HepG2 (cell line): ENCODE results near the gene PIM3. TPM values are rescaled to one million over a fixed set of nuclear protein-coding genes. Genes with fewer than 3 reads are reported as not detected.

ENCODE experiments used
- ATM ChIP-seq: fragments of 450-650 bp; IDR thresholded peaks from 2 replicates; pipeline ENCODE4 v1.7.1; 2017; ENCODE audit warnings: mild to moderate bottlenecking, borderline replicate concordance
- HINFP ChIP-seq: sonication (generic); formaldehyde crosslinking; IDR thresholded peaks from 2 replicates; pipeline ENCODE4 v1.4.0; 2020; ENCODE audit warnings: low read depth, mild to moderate bottlenecking, missing genetic modification reagents
- HNRNPLL ChIP-seq: fragments of 200-400 bp; formaldehyde crosslinking; IDR thresholded peaks from 2 replicates; pipeline ENCODE4 v1.6.1; 2017; ENCODE audit warnings: mild to moderate bottlenecking, low read depth, low read length; ENCODE audit not compliant: poor library complexity, severe bottlenecking
- JDP2 ChIP-seq: sonication (generic); formaldehyde crosslinking; IDR thresholded peaks from 2 replicates; pipeline ENCODE4 v1.8.1; 2022; ENCODE audit warnings: missing genetic modification reagents, borderline replicate concordance
- JUND ChIP-seq: sonication (generic); formaldehyde crosslinking; IDR thresholded peaks from 2 replicates; pipeline ENCODE4 v1.8.0; 2022; ENCODE audit warnings: mild to moderate bottlenecking, missing genetic modification reagents
- KDM1A ChIP-seq: IDR thresholded peaks from 2 replicates; pipeline ENCODE4 v1.6.1; 2016; ENCODE audit warnings: missing compliant biosample characterization
- KLF12 ChIP-seq: sonication (generic); formaldehyde crosslinking; IDR thresholded peaks from 2 replicates; pipeline ENCODE4 v1.4.0; 2020; ENCODE audit warnings: missing genetic modification reagents, borderline replicate concordance
- KLF13 ChIP-seq: sonication (generic); formaldehyde crosslinking; IDR thresholded peaks from 2 replicates; pipeline ENCODE4 v1.4.0; 2020; ENCODE audit warnings: mild to moderate bottlenecking, missing genetic modification reagents
- LCORL ChIP-seq, 2 experiments: fragments of 450-650 bp in 1 of 2; sonication (generic) in 1 of 2; formaldehyde crosslinking in 1 of 2; IDR thresholded peaks; 2 replicates each; pipeline versions ENCODE4 v1.5.0 to v1.6.1; 2017 to 2020; ENCODE audit warnings: antibody characterized with exemption in 1 of 2, missing genetic modification reagents in 1 of 2
- MED1 ChIP-seq: sonication (generic); formaldehyde crosslinking; IDR thresholded peaks from 2 replicates; pipeline ENCODE4 v1.4.0; 2020; ENCODE audit warnings: missing genetic modification reagents
- MYPOP ChIP-seq: sonication (generic); formaldehyde crosslinking; IDR thresholded peaks from 2 replicates; pipeline ENCODE4 v1.8.1; 2023; ENCODE audit warnings: mild to moderate bottlenecking, moderate library complexity, missing genetic modification reagents
- NFATC3 ChIP-seq: sonication (generic); formaldehyde crosslinking; IDR thresholded peaks from 2 replicates; pipeline ENCODE4 v1.5.1; 2020; ENCODE audit warnings: mild to moderate bottlenecking, missing genetic modification reagents
- NKX3-1 ChIP-seq: sonication (generic); formaldehyde crosslinking; IDR thresholded peaks from 2 replicates; pipeline ENCODE4 v1.5.0; 2020; ENCODE audit warnings: missing genetic modification reagents
- REPIN1 ChIP-seq: sonication (generic); formaldehyde crosslinking; IDR thresholded peaks from 2 replicates; pipeline ENCODE4 v1.8.0; 2022; ENCODE audit warnings: missing genetic modification reagents, low read depth, mild to moderate bottlenecking, borderline replicate concordance
- RFX1 ChIP-seq: fragments of 450-650 bp; IDR thresholded peaks from 2 replicates; pipeline ENCODE4 v1.6.1; 2017
- SMAD9 ChIP-seq: sonication (generic); formaldehyde crosslinking; IDR thresholded peaks from 2 replicates; pipeline ENCODE4 v1.5.1; 2020; ENCODE audit warnings: mild to moderate bottlenecking, missing genetic modification reagents
- SMYD3 ChIP-seq: sonication (generic); formaldehyde crosslinking; IDR thresholded peaks from 2 replicates; pipeline ENCODE4 v1.8.1; 2023; ENCODE audit warnings: mild to moderate bottlenecking, missing genetic modification reagents
- THAP11 ChIP-seq: IDR thresholded peaks from 2 replicates; pipeline ENCODE4 v1.6.1; 2016; ENCODE audit warnings: missing biosample characterization, missing genetic modification reagents
- ZNF30 ChIP-seq: sonication (generic); formaldehyde crosslinking; IDR thresholded peaks from 2 replicates; pipeline ENCODE4 v1.5.0; 2020; ENCODE audit warnings: mild to moderate bottlenecking, missing genetic modification reagents
- ZNF367 ChIP-seq: sonication (generic); formaldehyde crosslinking; IDR thresholded peaks from 2 replicates; pipeline ENCODE4 v1.4.0; 2020; ENCODE audit warnings: missing genetic modification reagents, borderline replicate concordance
- ZNF446 ChIP-seq: sonication (generic); formaldehyde crosslinking; IDR thresholded peaks from 2 replicates; pipeline ENCODE4 v1.5.0; 2020; ENCODE audit warnings: mild to moderate bottlenecking, missing genetic modification reagents
- ZNF770 ChIP-seq: sonication (generic); formaldehyde crosslinking; IDR thresholded peaks from 2 replicates; pipeline ENCODE4 v1.5.0; 2020; ENCODE audit warnings: mild to moderate bottlenecking, missing genetic modification reagents
- ZNF775 ChIP-seq: sonication (generic); formaldehyde crosslinking; IDR thresholded peaks from 2 replicates; pipeline ENCODE4 v1.4.0; 2020; ENCODE audit warnings: missing genetic modification reagents, mild to moderate bottlenecking, moderate library complexity, borderline replicate concordance
- ZNF777 ChIP-seq: sonication (generic); formaldehyde crosslinking; IDR thresholded peaks from 2 replicates; pipeline ENCODE4 v1.4.0; 2020; ENCODE audit warnings: missing genetic modification reagents
- ZNF792 ChIP-seq: IDR thresholded peaks from 2 replicates; pipeline ENCODE4 v1.6.1; 2016
- ZNF850 ChIP-seq: sonication (generic); formaldehyde crosslinking; conservative IDR thresholded peaks from 2 replicates; pipeline ENCODE4 v1.9.0; 2021; ENCODE audit warnings: mild to moderate bottlenecking, missing genetic modification reagents
- ZSCAN9 ChIP-seq: IDR thresholded peaks from 2 replicates; pipeline ENCODE4 v1.6.1; 2016; ENCODE audit warnings: borderline replicate concordance
- polyA plus RNA-seq, 8 experiments: library from polyadenylated mRNA; depleted of rRNA in 3 of 8; stranded (reverse) in 7 of 8; unstranded in 1 of 8; fragments of >200 nt; fragmentation: Illumina TruSeq in 4 of 8; extraction: Trizol in 4 of 8; gene quantifications; 2 replicates each; pipeline versions ENCODE4 v1.2.1 to v1.2.3, GENCODE V29; 2011 to 2016; ENCODE audit warnings: low read depth in 4 of 8, missing spikeins in 1 of 8, mixed read lengths in 1 of 8; ENCODE audit not compliant: insufficient read depth in 1 of 8
- total RNA-seq, 5 experiments: library from RNA; depleted of rRNA; stranded (reverse); fragments of >200 nt; fragmentation: Illumina TruSeq; extraction: Trizol; gene quantifications; 2 replicates each; pipeline ENCODE4 v1.2.3, GENCODE V29; 2016; ENCODE audit warnings: low read depth in 1 of 5

PIM3 gene
- total and polyA plus RNA-seq, 2 of the 13 experiments (the other 11 are each of a cell fraction or from before 2014, with no cell fraction given), result 21.6 to 31.2 TPM

GRCh38 chr22:49958931-49959781 is 1.4 kb upstream of the PIM3 start (continued):
- TF ChIP-seq THAP11, result 0 out of 2 replicates have a peak, but pooled peaks have one; percentile 34
- no peak for TF ChIP-seq ATM
- TF ChIP-seq KLF13 (CRISPR knock-in tag), result no peak
- no peak for TF ChIP-seq ZNF850 (CRISPR knock-in tag)
- TF ChIP-seq HINFP (CRISPR knock-in tag), result no peak
- TF ChIP-seq NFATC3 (CRISPR knock-in tag), result no peak
- no peak for TF ChIP-seq ZNF770 (CRISPR knock-in tag)
- no peak for TF ChIP-seq ZNF367 (CRISPR knock-in tag)
- TF ChIP-seq ZSCAN9 (CRISPR knock-in tag), result no peak
- TF ChIP-seq MED1 (CRISPR knock-in tag), result peak; percentile 77
- TF ChIP-seq NKX3-1 (CRISPR knock-in tag), result no peak
- no peak for TF ChIP-seq KLF12 (CRISPR knock-in tag)
- TF ChIP-seq HNRNPLL, result no peak
- no peak for TF ChIP-seq JDP2
- TF ChIP-seq JUND, result no peak
- TF ChIP-seq RFX1, result no peak
- TF ChIP-seq ZNF792 (CRISPR knock-in tag), result peak; percentile 92
- no peak for TF ChIP-seq KDM1A (CRISPR knock-in tag)
- peak; percentile 74; the same call in 1 of the 2 replicates for TF ChIP-seq MYPOP (CRISPR knock-in tag)
- no peak for TF ChIP-seq ZNF30 (CRISPR knock-in tag)
- no peak; the same call in 1 of the 2 replicates for TF ChIP-seq ZNF777 (CRISPR knock-in tag)
- no peak for TF ChIP-seq SMYD3 (CRISPR knock-in tag)
- no peak for TF ChIP-seq SMAD9 (CRISPR knock-in tag)
- TF ChIP-seq LCORL (IDR thresholded peaks at IDR 0.05), result no peak
- TF ChIP-seq LCORL (CRISPR knock-in tag; IDR thresholded peaks at IDR 0.05), result peak; percentile 77
- no peak for TF ChIP-seq ZNF775 (CRISPR knock-in tag)
- TF ChIP-seq REPIN1, result no peak
- no peak for TF ChIP-seq ZNF446 (CRISPR knock-in tag)
